GM18951 (cell line): ENCODE measurements around the gene TMEM11.

Experiments
- POLR2A ChIP-seq: IDR thresholded peaks from 4 replicates; pipeline ENCODE4 v1.6.1; 2011; ENCODE audit warnings: mild to moderate bottlenecking; ENCODE audit not compliant: insufficient read length, insufficient read depth; ENCODE audit errors: extremely low read depth
- in situ Hi-C: fragments of 300-500 bp; cut with MboI; formaldehyde crosslinking; loops from one replicate; pipeline ENCODE4 v1.12.0; 2022; ENCODE audit warnings: low sequenced_read_pairs, mixed read lengths, inconsistent platforms; ENCODE audit not compliant: unreplicated experiment

The TMEM11 gene

GRCh38 chr17:21177401-21177800 lies 36.6 kb downstream of the TMEM11 start:
- in situ Hi-C loops: no loop called here
- no peak for TF ChIP-seq POLR2A

GRCh38 chr17:21176773-21177395 lies 37.1 kb downstream of the TMEM11 start:
- in situ Hi-C loops: no loop called here
- no peak for TF ChIP-seq POLR2A

GRCh38 chr17:21174713-21175112 lies 39.2 kb downstream of the TMEM11 start:
- in situ Hi-C loops: no loop called here
- no peak for TF ChIP-seq POLR2A

- TF ChIP-seq POLR2A: no peak
- in situ Hi-C loops: no loop called here
Observed at GRCh38 chr17:21174186-21174585, 39.8 kb downstream of the TMEM11 start.

- in situ Hi-C loops: no loop called here
- TF ChIP-seq POLR2A: no peak
Observed at GRCh38 chr17:21173543-21173942, 40.4 kb downstream of the TMEM11 start.

- in situ Hi-C loops: no loop called here
- TF ChIP-seq POLR2A: no peak
Observed at GRCh38 chr17:21172846-21173245, 41.1 kb downstream of the TMEM11 start.

- no peak for TF ChIP-seq POLR2A
- in situ Hi-C loops: no loop called here
Observed at GRCh38 chr17:21171970-21172510, 41.9 kb downstream of the TMEM11 start.

- no peak for TF ChIP-seq POLR2A
- in situ Hi-C loops: no loop called here
Observed at GRCh38 chr17:21171309-21171922, 42.5 kb downstream of the TMEM11 start.

- no peak for TF ChIP-seq POLR2A
- in situ Hi-C loops: no loop called here
Observed at GRCh38 chr17:21170809-21171208, 43.2 kb downstream of the TMEM11 start.

- in situ Hi-C loops: no loop called here
Observed at GRCh38 chr17:21169496-21169895, 44.5 kb downstream of the TMEM11 start.

GRCh38 chr17:21168555-21168865 lies 45.5 kb downstream of the TMEM11 start:
- TF ChIP-seq POLR2A: no peak
- in situ Hi-C loops: no loop called here

More at GRCh38 chr17:21169496-21169895, 44.5 kb downstream of the TMEM11 start:
- no peak for TF ChIP-seq POLR2A

- TF ChIP-seq POLR2A: no peak
- in situ Hi-C loops: no loop called here
Observed at GRCh38 chr17:21167303-21167702, 46.7 kb downstream of the TMEM11 start.

GRCh38 chr17:21166595-21167210 lies 47.3 kb downstream of the TMEM11 start:
- TF ChIP-seq POLR2A: no peak
- in situ Hi-C loops: no loop called here
